Fibroblast of lung (primary cell): ENCODE results near the gene RYR2. TPM values are rescaled to one million over a fixed set of nuclear protein-coding genes. Genes with fewer than 3 reads are reported as not detected.

Source experiments
- DNase-seq, 2 donors: peaks; one replicate each; pipeline versions ENCODE4 v3.0.0 to v3.0.0-alpha.2; 2010; ENCODE audit warnings: low read depth in 2 of 2
- H2AFZ ChIP-seq: 2 replicates; pipeline ENCODE4 v1.5.1; 2012; ENCODE audit warnings: low read length, control low read depth, inconsistent platforms
- H3K27ac ChIP-seq: 2 replicates; pipeline ENCODE4 v1.5.1; 2011; ENCODE audit warnings: low read length, control low read depth; ENCODE audit not compliant: insufficient read depth
- H3K27me3 ChIP-seq: 2 replicates; pipeline ENCODE4 v1.5.1; 2011; ENCODE audit warnings: mild to moderate bottlenecking, low read length; ENCODE audit not compliant: control insufficient read depth, insufficient read depth
- H3K36me3 ChIP-seq: 2 replicates; pipeline ENCODE4 v1.5.1; 2011; ENCODE audit warnings: low read length; ENCODE audit not compliant: control insufficient read depth, insufficient read depth
- H3K4me1 ChIP-seq: 2 replicates; pipeline ENCODE4 v1.5.1; 2011; ENCODE audit warnings: low read length; ENCODE audit not compliant: control insufficient read depth, insufficient read depth; ENCODE audit errors: extremely low read depth
- H3K4me2 ChIP-seq: 2 replicates; pipeline ENCODE4 v1.5.1; 2011; ENCODE audit warnings: low read length, control low read depth; ENCODE audit not compliant: insufficient read depth; ENCODE audit errors: extremely low read depth
- H3K4me3 ChIP-seq, 4 experiments: fragments of 200-600 bp in 1 of 4; sonication (generic) in 1 of 4; replicated peaks in 1 of 4; 2 replicates each; pipeline ENCODE4 v1.5.1; 2011 to 2016; ENCODE audit warnings: low read length in 4 of 4, low read depth in 3 of 4, mild to moderate bottlenecking in 3 of 4, control low read depth in 2 of 4, inconsistent platforms in 1 of 4, mixed read lengths in 1 of 4; ENCODE audit not compliant: insufficient read depth in 1 of 4; ENCODE audit errors: control extremely low read depth in 1 of 4
- H3K79me2 ChIP-seq: 2 replicates; pipeline ENCODE4 v1.5.1; 2012; ENCODE audit warnings: mild to moderate bottlenecking, low read length, inconsistent platforms; ENCODE audit not compliant: control insufficient read depth, insufficient read depth
- H3K9ac ChIP-seq: 2 replicates; pipeline ENCODE4 v1.5.1; 2011; ENCODE audit warnings: mild to moderate bottlenecking, low read length, control low read depth; ENCODE audit not compliant: insufficient read depth
- H3K9me3 ChIP-seq: 2 replicates; pipeline ENCODE4 v1.5.1; 2012; ENCODE audit warnings: low read depth, low read length; ENCODE audit not compliant: control insufficient read depth, insufficient read depth
- H4K20me1 ChIP-seq: 2 replicates; pipeline ENCODE4 v1.5.1; 2011; ENCODE audit warnings: low read length; ENCODE audit not compliant: control insufficient read depth, insufficient read depth; ENCODE audit errors: extremely low read depth
- CTCF ChIP-seq, 2 donors: IDR thresholded peaks in 1 of 2; conservative IDR thresholded peaks in 1 of 2; 1 replicate in 1 of 2; 2 replicates in 1 of 2; pipeline ENCODE4 v1.5.1; 2011 to 2012; ENCODE audit warnings: low read length in 2 of 2, control low read depth in 1 of 2, inconsistent platforms in 1 of 2, low read depth in 1 of 2, mild to moderate bottlenecking in 1 of 2
- EZH2 ChIP-seq: IDR thresholded peaks from 2 replicates; pipeline ENCODE4 v1.5.1; 2012; ENCODE audit warnings: low read length, control low read depth, mild to moderate bottlenecking; ENCODE audit errors: missing control alignments
- polyA plus RNA-seq, 2 donors: library from polyadenylated mRNA; depleted of rRNA in 1 of 2; stranded (reverse) in 1 of 2; unstranded in 1 of 2; fragments of >200 nt; gene quantifications; 2 replicates each; pipeline ENCODE4 v1.2.1, GENCODE V29; 2011 to 2012; ENCODE audit warnings: missing spikeins in 1 of 2
- total RNA-seq: library from RNA; depleted of rRNA; stranded (reverse); fragments of >200 nt; gene quantifications from 2 replicates; pipeline ENCODE4 v1.2.1, GENCODE V29; 2014

The RYR2 gene
- total and polyA plus RNA-seq, 2 donors (not counting 1 experiment from before 2014, with no cell fraction given): 0.06 to 0.17 TPM

- H3K27ac ChIP-seq: no peak overlapping the region
- H3K4me1 ChIP-seq: no peaks in the 10 kb centered on the region
- no peaks in the 10 kb centered on the region for H4K20me1 ChIP-seq
- H3K9me3 ChIP-seq: no peaks in the 10 kb centered on the region
- TF ChIP-seq CTCF (conservative IDR thresholded peaks at IDR 0.05 in 1 of 2, IDR thresholded peaks at IDR 0.05 in 1 of 2; ENCODE audit: low read depth in 1 of 2, low read length in 2 of 2) (no peak), EZH2 (no peak)
- no peaks in the 10 kb centered on the region for H3K36me3 ChIP-seq
- no peaks in the 10 kb centered on the region for H3K79me2 ChIP-seq
- H3K27me3 ChIP-seq: no peaks in the 10 kb centered on the region
- no peak overlapping the region for H3K4me3 ChIP-seq
- H2AFZ ChIP-seq: no peak overlapping the region
- DNase-seq: no peak
- no peak overlapping the region for H3K9ac ChIP-seq
- no peak overlapping the region for H3K4me2 ChIP-seq
Observed at GRCh38 chr1:237878406-237878805, 836.4 kb downstream of the RYR2 start.

GRCh38 chr1:237879195-237879594 lies 837.2 kb downstream of the RYR2 start:
- Histone ChIP-seq H4K20me1 (no peaks in the 10 kb centered on the region), H3K4me1 (no peaks in the 10 kb centered on the region), H3K4me3 (no peak overlapping the region), H3K79me2 (no peaks in the 10 kb centered on the region), H3K36me3 (no peaks in the 10 kb centered on the region), H3K4me2 (no peak overlapping the region), H3K27ac (no peak overlapping the region), H2AFZ (no peak overlapping the region), H3K9ac (no peak overlapping the region), H3K9me3 (no peaks in the 10 kb centered on the region), H3K27me3 (no peaks in the 10 kb centered on the region)
- peak; percentile 24 to 90 for DNase-seq
- TF ChIP-seq EZH2 (no peak), CTCF (conservative IDR thresholded peaks at IDR 0.05 in 1 of 2, IDR thresholded peaks at IDR 0.05 in 1 of 2; ENCODE audit: low read depth in 1 of 2, low read length in 2 of 2) (no peak)

Other genes starting within 250 kb of the RYR2 start
- gene MTR, start 246.9 kb upstream of the RYR2 start, total RNA-seq: 30.3 and 32.2 TPM in 2 replicates
- gene MTR, start 246.9 kb upstream of the RYR2 start, polyA plus RNA-seq: 16.9 and 20.0 TPM in 2 replicates
- gene MT1HL1, start 37.7 kb upstream of the RYR2 start, total RNA-seq: not detected in 2 replicates
- not detected in 2 replicates for gene MT1HL1, start 37.7 kb upstream of the RYR2 start, polyA plus RNA-seq